GM18520 (cell line): ENCODE data around the gene TBC1D17.

Source experiments
- ATAC-seq: cut with Tn5 transposase; IDR thresholded peaks from one replicate; pipeline ENCODE4 v1.9.1; 2021; ENCODE audit not compliant: unreplicated experiment

TBC1D17 gene

DNA sequence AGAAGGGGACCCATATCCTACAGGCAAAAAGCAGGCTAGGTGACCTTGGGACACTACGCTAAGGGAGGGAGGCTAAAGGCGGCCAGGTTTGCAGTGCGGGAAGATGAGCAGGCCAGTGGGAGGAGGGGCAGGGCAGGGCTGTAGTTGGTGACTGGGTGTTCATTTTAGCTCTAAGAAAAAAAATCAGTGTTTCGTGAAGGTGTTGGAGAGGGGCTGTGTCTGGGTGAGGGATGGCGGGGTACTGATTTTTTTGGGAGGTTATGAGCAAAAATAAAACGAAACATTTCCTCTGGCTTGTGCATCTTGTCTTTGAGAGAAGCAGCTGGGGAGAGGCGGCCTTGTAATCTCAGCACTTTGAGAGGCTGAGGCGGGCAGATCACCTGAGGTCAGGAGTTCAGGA, 56.1 kb downstream of the TBC1D17 start:
- ATAC-seq, result no peak

DNA sequence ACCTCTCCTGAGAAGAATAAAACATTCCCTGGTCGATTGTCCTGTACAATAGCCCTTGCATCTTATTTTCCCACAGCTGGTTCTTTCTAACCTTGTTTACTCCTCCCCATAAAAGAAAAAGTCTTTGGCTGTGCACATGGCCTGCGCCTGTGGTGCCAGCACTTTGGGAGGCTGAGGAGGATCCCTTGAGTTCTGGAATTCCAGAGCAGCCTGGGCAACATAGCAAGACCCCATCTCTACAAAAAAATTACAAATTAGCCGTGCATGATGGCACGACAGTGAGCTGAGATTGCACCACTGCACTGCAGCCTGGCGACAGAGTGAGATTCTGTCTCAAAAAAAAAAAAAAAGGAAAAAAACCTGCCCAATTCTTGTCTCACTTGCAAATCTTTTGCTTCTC, 59.0 kb downstream of the TBC1D17 start:
- ATAC-seq, result no peak

- no peak for ATAC-seq
Measured at GRCh38 chr19:49937750-49938381, 60.4 kb downstream of the TBC1D17 start.
